ENCODE measurements around the gene GRM7. TPM values are rescaled to one million over a fixed set of nuclear protein-coding genes. Genes with fewer than 3 reads are reported as not detected.

Gene GRM7
- total RNA-seq, 1 experiment from 2014 or later = 0.28 TPM

- no peak overlapping the region for H2BK15ac ChIP-seq (ENCODE audit: low read depth, low read length)
- Mint-ChIP-seq H3K4me1 (peaks cover 0 to under 1% of the 10 kb centered on the region in 2 experiments; a peak in 1 of 4 replicates), H3K4me3 (no peak overlapping the region), H3K27me3 (ENCODE audit: low read depth) (no peaks in the 10 kb centered on the region), H3K9me3 (no peaks in the 10 kb centered on the region), H3K36me3 (ENCODE audit: insufficient read depth in 1 of 3, low read depth in 3 of 3) (no peaks in the 10 kb centered on the region; a peak in 1 of 7 replicates), H3K27ac (no peak overlapping the region)
- H3K4ac ChIP-seq (ENCODE audit: low read depth, low read length) = no peak overlapping the region
- no peak overlapping the region for H4K5ac ChIP-seq (ENCODE audit: insufficient read length, low read depth, low read length)
- no peak overlapping the region for H3K14ac ChIP-seq (ENCODE audit: insufficient read depth, low read length)
- no peak overlapping the region for H3K9ac ChIP-seq (ENCODE audit: extremely low read depth, insufficient read length, low read length)
- no peak overlapping the region for H4K91ac ChIP-seq (ENCODE audit: insufficient read length, low read depth, low read length)
- H3T11ph ChIP-seq (ENCODE audit: low read length) = no peak overlapping the region
- no peak overlapping the region for H4K8ac ChIP-seq (replicated peaks; ENCODE audit: insufficient read length, low read depth, low read length)
- TF ChIP-seq CTCF (conservative IDR thresholded peaks at IDR 0.05) = no peak
- H2AK5ac ChIP-seq (ENCODE audit: insufficient read length, low read length) = no peak overlapping the region
- H3K4me1 ChIP-seq (ENCODE audit: insufficient read depth, low read length) = no peaks in the 10 kb centered on the region
- no peaks in the 10 kb centered on the region for H3K27me3 ChIP-seq (ENCODE audit: insufficient read depth, low read length)
- no peaks in the 10 kb centered on the region for H3K79me1 ChIP-seq (ENCODE audit: insufficient read depth, low read depth, low read length, poor library complexity, severe bottlenecking)
- H3K79me2 ChIP-seq (ENCODE audit: insufficient read depth, low read length) = no peaks in the 10 kb centered on the region
- WGBS (ENCODE audit: extremely low coverage, insufficient read length, low lambda C conversion rate) = no CpG with 5 or more reads among the region's 1 CpG
- no peak overlapping the region for H3K18ac ChIP-seq (ENCODE audit: insufficient read length, low read depth, low read length)
- no peak for DNase-seq
- no peak overlapping the region for H2BK5ac ChIP-seq (ENCODE audit: insufficient read length, low read length)
- H3K23me2 ChIP-seq (ENCODE audit: insufficient read length, low read depth, low read length, poor library complexity, severe bottlenecking) = no peaks in the 10 kb centered on the region
- no peak overlapping the region for H3K56ac ChIP-seq (ENCODE audit: insufficient read length, low read depth, low read length)
- no peak overlapping the region for H2BK20ac ChIP-seq (ENCODE audit: low read depth, low read length, poor library complexity, severe bottlenecking)
- no peaks in the 10 kb centered on the region for H3K9me3 ChIP-seq (ENCODE audit: control insufficient read depth, low read depth, low read length)
- H2BK120ac ChIP-seq (ENCODE audit: low read depth, low read length, poor library complexity, severe bottlenecking) = no peak overlapping the region
- H3K4me2 ChIP-seq (ENCODE audit: insufficient read depth, insufficient read length, low read length) = no peak overlapping the region
- H3K27ac ChIP-seq (ENCODE audit: insufficient read length, low read depth, low read length) = no peak overlapping the region
- H2AFZ ChIP-seq (ENCODE audit: low read length) = no peak overlapping the region
- H3K23ac ChIP-seq (ENCODE audit: insufficient read length, low read depth, low read length) = no peak overlapping the region
- no peak overlapping the region for H2BK12ac ChIP-seq (ENCODE audit: insufficient read length, low read depth, low read length)
- H4K20me1 ChIP-seq (ENCODE audit: control insufficient read depth, insufficient read depth, insufficient read length) = no peaks in the 10 kb centered on the region
Measured at GRCh38 chr3:6915898-6916297, 55.0 kb downstream of the GRM7 start.
